Spleen (tissue), 11 donors: ENCODE measurements around the gene HOXA6. TPM values are rescaled to one million over a fixed set of nuclear protein-coding genes. Genes with fewer than 3 reads are reported as not detected.

Experiments used
- DNase-seq: peaks from one replicate; pipeline ENCODE4 v3.0.0-alpha.2; 2020
- H3K27ac ChIP-seq, 8 donors: fragments of 200-600 bp; sonication (generic) in 7 of 8; 1 replicate in 4 of 8; 2 replicates in 4 of 8; pipeline versions ENCODE4 v1.5.0 to v1.8.0; 2016 to 2021; ENCODE audit warnings: inconsistent platforms in 4 of 8, mild to moderate bottlenecking in 4 of 8, moderate library complexity in 1 of 8
- H3K27me3 ChIP-seq, 7 donors: fragments of 200-600 bp; sonication (generic) in 6 of 7; replicated peaks in 1 of 7; 1 replicate in 4 of 7; 2 replicates in 3 of 7; pipeline versions ENCODE4 v1.5.0 to v1.8.0; 2016 to 2021; ENCODE audit warnings: inconsistent platforms in 3 of 7, mild to moderate bottlenecking in 1 of 7
- H3K36me3 ChIP-seq, 6 donors: fragments of 200-600 bp; sonication (generic) in 5 of 6; 1 replicate in 4 of 6; 2 replicates in 2 of 6; pipeline versions ENCODE4 v1.5.0 to v1.8.0; 2016 to 2021; ENCODE audit warnings: inconsistent platforms in 2 of 6
- H3K4me1 ChIP-seq, 6 donors: fragments of 200-600 bp; sonication (generic) in 5 of 6; 1 replicate in 3 of 6; 2 replicates in 3 of 6; pipeline versions ENCODE4 v1.5.0 to v1.8.0; 2016 to 2021; ENCODE audit warnings: inconsistent platforms in 3 of 6
- H3K4me3 ChIP-seq, 8 donors: fragments of 200-600 bp; sonication (generic) in 7 of 8; 1 replicate in 4 of 8; 2 replicates in 4 of 8; pipeline versions ENCODE4 v1.5.0 to v1.8.0; 2016 to 2021; ENCODE audit warnings: inconsistent platforms in 4 of 8, mild to moderate bottlenecking in 4 of 8, moderate library complexity in 2 of 8
- H3K9me3 ChIP-seq, 8 donors: fragments of 200-600 bp; sonication (generic) in 7 of 8; 1 replicate in 4 of 8; 2 replicates in 4 of 8; pipeline versions ENCODE4 v1.5.0 to v1.8.0; 2016 to 2021; ENCODE audit warnings: inconsistent platforms in 4 of 8
- CTCF ChIP-seq, 11 experiments: fragments of 200-600 bp in 7 of 11; fragments of 450-650 bp in 4 of 11; sonication (generic) in 4 of 11; IDR thresholded peaks in 8 of 11; conservative IDR thresholded peaks in 3 of 11; 1 replicate in 7 of 11; 2 replicates in 4 of 11; pipeline versions ENCODE4 v1.4.0 to v1.8.0; 2016 to 2021; ENCODE audit warnings: antibody characterized with exemption in 11 of 11, inconsistent platforms in 4 of 11, mild to moderate bottlenecking in 1 of 11
- POLR2A ChIP-seq, 3 donors: fragments of 450-650 bp; IDR thresholded peaks; one replicate each; pipeline ENCODE4 v1.5.1; 2017; ENCODE audit warnings: antibody characterized with exemption in 3 of 3, mild to moderate bottlenecking in 1 of 3
- POLR2AphosphoS5 ChIP-seq, 3 donors: sonication (generic); formaldehyde crosslinking; IDR thresholded peaks; one replicate each; pipeline ENCODE4 v1.5.1; 2017; ENCODE audit warnings: antibody characterized with exemption in 3 of 3
- WGBS, 5 donors: extraction: QIAGEN DNeasy Blood & Tissue Kit in 3 of 5; methylation state at CpG; one replicate each; pipeline versions ENCODE4 v1.1.5 to v1.1.7; 2013 to 2018; 5-methylcytosine and 5-hydroxymethylcytosine counted together
- intact Hi-C: fragments of 100-400 bp; cut with DNase I; formaldehyde crosslinking; loops from one replicate; pipeline ENCODE4 v1.15.0; 2023; ENCODE audit warnings: low total_unique reads
- polyA plus RNA-seq, 3 donors: library from polyadenylated mRNA; stranded (reverse); fragments of 200-250 nt; gene quantifications; one replicate each; pipeline ENCODE4 v1.2.1, GENCODE V29; 2013
- total RNA-seq, 7 donors: library from RNA; depleted of rRNA in 3 of 7; stranded (reverse); fragments of >200 nt in 3 of 7; fragmentation: NEBNext Ultra II Directional in 4 of 7; extraction: Animal tissue kit (Norgen Biotek cat#: 25700) in 4 of 7; gene quantifications; one replicate each; pipeline versions ENCODE4 v1.1.0 to v1.2.1, GENCODE V29; 2016 to 2021
- donor health status: healthy with polysubstance abuse.
- donor health status: DM: no; HTN: no; CAD: no; lungs with moderate emphysema.
- donor health status: DM: no; HTN: no; CAD: no.
- donor health status: Bipolar disorder and iron deficiency.
- donor health status: healthy.
- donor health status: DM: no; HTN: no; CAD: no.
- donor health status: DM: yes; HTN: yes; CAD: no.

The HOXA6 gene
- total and polyA plus RNA-seq, 10 donors, result 0.26 to 2.0 (median 1.2) TPM; not detected in 2

GRCh38 chr7:27187475-27188385 lies 40.2 kb upstream of the HOXA6 start:
- peaks cover 52 to 100% (median 99%) of the 10 kb centered on the region in 7 donors for H3K27me3 ChIP-seq
- peak overlapping the region in 2 of 8 donors; percentile 20 to 50 for H3K4me3 ChIP-seq
- H3K27ac ChIP-seq, result no peak overlapping the region
- TF ChIP-seq POLR2AphosphoS5 (IDR thresholded peaks at IDR 0.05) (peak in 1 of 3 donors; percentile 14), POLR2A (IDR thresholded peaks at IDR 0.05) (no peak), CTCF (IDR thresholded peaks at IDR 0.05 in 8 of 11, conservative IDR thresholded peaks at IDR 0.05 in 3 of 11) (no peak)
- peaks cover 28 to 79% (median 65%) of the 10 kb centered on the region in 6 donors for H3K4me1 ChIP-seq
- intact Hi-C loops, result loop anchor here (10.0 kb wide), 1 partner anchor 1333 kb away; no protein-coding TSS in a partner anchor
- 5 to 9% (median 8%) methylated on average over 33 to 46 of the region's 46 CpGs for WGBS, 5 donors
- H3K36me3 ChIP-seq, result no peaks in the 10 kb centered on the region
- DNase-seq, result no peak
- H3K9me3 ChIP-seq, result no peaks in the 10 kb centered on the region

- intact Hi-C loops, result loop anchor here (10.0 kb wide), 1 partner anchor 1332 kb away; no protein-coding TSS in a partner anchor
Measured at GRCh38 chr7:27186668-27187474, 39.3 kb upstream of the HOXA6 start.

GRCh38 chr7:27185854-27186667 lies 38.5 kb upstream of the HOXA6 start:
- peaks cover 26 to 67% (median 54%) of the 10 kb centered on the region in 6 donors for H3K4me1 ChIP-seq
- H3K27me3 ChIP-seq, result peaks cover 42 to 100% (median 99%) of the 10 kb centered on the region in 7 donors
- H3K36me3 ChIP-seq, result no peaks in the 10 kb centered on the region
- peak overlapping the region in 1 of 8 donors; percentile 67 for H3K4me3 ChIP-seq
- DNase-seq, result peak; percentile 58
- no peaks in the 10 kb centered on the region for H3K9me3 ChIP-seq
- no peak for TF ChIP-seq POLR2AphosphoS5 (IDR thresholded peaks at IDR 0.05)
- no peak for TF ChIP-seq POLR2A (IDR thresholded peaks at IDR 0.05)
- TF ChIP-seq CTCF (IDR thresholded peaks at IDR 0.05 in 8 of 11, conservative IDR thresholded peaks at IDR 0.05 in 3 of 11), result no peak
- H3K27ac ChIP-seq, result no peak overlapping the region
- intact Hi-C loops, result loop anchor here (10.0 kb wide), 1 partner anchor 1331 kb away; no protein-coding TSS in a partner anchor
- WGBS, 5 donors, result 6 to 9% (median 7%) methylated on average over 23 to 24 of the region's 24 CpGs

More at GRCh38 chr7:27186668-27187474, 39.3 kb upstream of the HOXA6 start:
- peak; percentile 22 for DNase-seq
- Histone ChIP-seq H3K27ac (no peak overlapping the region), H3K4me3 (no peak overlapping the region), H3K36me3 (no peaks in the 10 kb centered on the region), H3K9me3 (no peaks in the 10 kb centered on the region), H3K27me3 (peaks cover 47 to 100% (median 100%) of the 10 kb centered on the region in 7 donors), H3K4me1 (peaks cover 26 to 72% (median 57%) of the 10 kb centered on the region in 6 donors)
- TF ChIP-seq POLR2AphosphoS5 (IDR thresholded peaks at IDR 0.05), result no peak
- no peak for TF ChIP-seq POLR2A (IDR thresholded peaks at IDR 0.05)
- TF ChIP-seq CTCF (IDR thresholded peaks at IDR 0.05 in 8 of 11, conservative IDR thresholded peaks at IDR 0.05 in 3 of 11), result no peak
- 20 to 33% (median 27%) methylated on average over 4 of the region's 4 CpGs for WGBS, 5 donors
